Kidney epithelial cell (primary cell): Measurements from ENCODE around the gene BANK1. TPM values are rescaled to one million over a fixed set of nuclear protein-coding genes. Genes with fewer than 3 reads are reported as not detected.

ENCODE experiments used
- DNase-seq: peaks from one replicate; pipeline ENCODE4 v3.0.0-alpha.2; 2010; ENCODE audit warnings: low read depth
- H3K27me3 ChIP-seq: 2 replicates; pipeline ENCODE4 v1.6.0; 2011; ENCODE audit warnings: low read length; ENCODE audit not compliant: control insufficient read depth, insufficient read depth
- H3K36me3 ChIP-seq: 2 replicates; pipeline ENCODE4 v1.5.1; 2011; ENCODE audit warnings: low read length; ENCODE audit not compliant: control insufficient read depth, insufficient read depth
- H3K4me3 ChIP-seq: 2 replicates; pipeline ENCODE4 v1.5.1; 2011; ENCODE audit warnings: low read depth, mild to moderate bottlenecking, control low read depth, low read length
- CTCF ChIP-seq: IDR thresholded peaks from 2 replicates; pipeline ENCODE4 v1.5.1; 2011; ENCODE audit warnings: mild to moderate bottlenecking, moderate library complexity, low read length, control low read depth, inconsistent platforms; ENCODE audit not compliant: insufficient read depth, poor library complexity, severe bottlenecking
- total RNA-seq: library from RNA; depleted of rRNA; stranded (reverse); fragments of >200 nt; gene quantifications from 2 replicates; pipeline ENCODE4 v1.2.3, GENCODE V29; 2015

BANK1 gene
- total RNA-seq, 1 donor from 2014 or later: 1.8 TPM

DNA sequence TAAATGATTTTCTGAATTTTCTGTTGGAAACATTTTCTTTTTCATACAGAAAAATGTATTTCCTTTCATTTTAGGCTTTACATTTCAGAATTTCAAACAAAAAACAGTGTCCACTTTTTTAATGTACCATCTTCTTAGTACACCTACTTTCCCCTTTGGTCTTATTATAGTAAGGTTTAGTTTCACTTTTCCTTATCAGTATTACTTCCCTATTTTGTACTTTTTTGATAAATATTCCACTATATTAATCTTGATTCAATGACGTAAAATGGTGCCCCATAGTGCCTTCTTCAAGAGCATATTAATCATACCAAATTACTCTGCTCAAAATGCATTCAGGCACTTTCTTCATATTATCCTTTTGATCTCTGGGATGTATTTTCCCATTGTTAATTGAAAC, 52.5 kb downstream of the BANK1 start:
- Histone ChIP-seq H3K36me3 (no peaks in the 10 kb centered on the region), H3K27me3 (no peaks in the 10 kb centered on the region), H3K4me3 (no peak overlapping the region)
- TF ChIP-seq CTCF: no peak
- DNase-seq: no peak

DNA sequence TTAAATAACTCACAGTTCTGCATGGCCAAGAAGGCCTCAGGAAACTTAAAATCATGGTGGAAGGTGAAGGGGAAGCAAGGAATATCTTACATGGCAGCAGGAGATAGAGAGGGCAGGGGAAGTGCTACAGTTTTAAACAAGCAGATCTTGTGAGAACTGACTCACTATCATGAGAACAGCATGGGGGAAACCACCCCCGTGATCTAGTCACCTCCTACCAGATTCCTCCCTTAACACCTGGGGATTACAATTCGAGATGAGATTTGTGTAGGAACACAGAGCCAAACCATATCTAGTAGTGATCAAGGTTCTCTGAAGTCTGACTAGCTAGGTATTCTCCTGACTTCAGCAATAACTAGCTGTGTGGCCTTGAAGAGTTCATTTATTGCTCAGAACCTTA, 56.0 kb downstream of the BANK1 start:
- H3K27me3 ChIP-seq: no peaks in the 10 kb centered on the region

DNA sequence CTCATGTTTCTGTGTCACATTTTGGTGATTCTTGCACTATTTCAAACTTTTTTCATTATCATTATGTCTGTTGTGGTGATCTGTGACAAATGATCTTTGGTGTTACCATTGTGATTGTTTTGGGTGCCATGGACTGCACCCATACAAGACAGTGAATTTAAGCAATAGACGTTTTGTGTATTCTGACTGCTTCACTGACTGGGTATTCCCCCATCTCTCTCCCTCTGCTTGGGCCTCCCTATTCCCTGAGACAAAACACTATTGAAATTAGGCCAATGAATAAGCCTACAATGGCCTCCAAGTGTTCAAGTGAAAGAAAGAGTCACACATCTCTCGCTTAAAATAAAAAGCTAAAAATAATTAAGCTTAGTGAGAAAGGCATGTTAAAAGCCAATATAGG, 60.2 kb downstream of the BANK1 start:
- TF ChIP-seq CTCF: no peak
- DNase-seq: no peak
- Histone ChIP-seq H3K4me3 (no peak overlapping the region), H3K27me3 (no peaks in the 10 kb centered on the region), H3K36me3 (no peaks in the 10 kb centered on the region)

More for the DNA sequence above, 56.0 kb downstream of the BANK1 start:
- TF ChIP-seq CTCF: no peak
- no peak for DNase-seq
- no peak overlapping the region for H3K4me3 ChIP-seq
- no peaks in the 10 kb centered on the region for H3K36me3 ChIP-seq

GRCh38 chr4:101851672-101852071, 61.1 kb downstream of the BANK1 start:
- no peak overlapping the region for H3K4me3 ChIP-seq
- H3K27me3 ChIP-seq: no peaks in the 10 kb centered on the region
- DNase-seq: no peak
- no peak for TF ChIP-seq CTCF
- H3K36me3 ChIP-seq: no peaks in the 10 kb centered on the region

- H3K27me3 ChIP-seq: no peaks in the 10 kb centered on the region
- TF ChIP-seq CTCF: no peak
- no peak overlapping the region for H3K4me3 ChIP-seq
- no peaks in the 10 kb centered on the region for H3K36me3 ChIP-seq
- no peak for DNase-seq
Observed at GRCh38 chr4:101853028-101853427, 62.5 kb downstream of the BANK1 start.

DNA sequence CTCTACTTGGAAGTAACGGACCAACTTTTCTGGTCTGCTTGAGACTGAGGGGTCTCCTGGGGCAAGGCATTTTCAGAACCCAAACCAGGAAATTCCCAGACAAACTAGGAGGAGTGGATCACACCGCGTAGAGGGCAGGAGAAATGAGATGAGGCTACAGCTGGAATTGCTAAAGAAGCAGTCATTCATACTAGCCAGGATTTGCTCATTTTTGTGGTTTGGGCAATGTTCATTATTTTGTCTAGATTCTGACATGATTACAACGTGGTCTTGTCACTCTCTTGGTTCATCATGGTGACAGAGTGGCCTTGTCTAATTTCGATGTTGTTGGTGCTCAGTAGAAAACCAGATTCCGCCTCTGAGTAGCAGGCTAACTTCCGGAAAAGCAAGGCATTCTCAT, 63.2 kb downstream of the BANK1 start:
- Histone ChIP-seq H3K36me3 (no peaks in the 10 kb centered on the region), H3K27me3 (no peaks in the 10 kb centered on the region), H3K4me3 (no peak overlapping the region)
- TF ChIP-seq CTCF: no peak
- DNase-seq: no peak
